ENCODE data around the gene SPINK8. TPM values are rescaled to one million over a fixed set of nuclear protein-coding genes. Genes with fewer than 3 reads are reported as not detected.

SPINK8 gene
- total RNA-seq, 4 donors from 2014 or later: not detected

GRCh38 chr3:48305396-48305795 lies 28.1 kb downstream of the SPINK8 start:
- 29 to 39% methylated on average over 2 of the region's 2 CpGs for WGBS, 2 donors
- DNase-seq: no peak
- intact Hi-C loops (cut with DNase I): no loop called here

GRCh38 chr3:48303021-48303420 lies 30.4 kb downstream of the SPINK8 start:
- 93 to 100% methylated on average over 2 of the region's 2 CpGs for WGBS, 2 donors
- TF ChIP-seq POLR2A (IDR thresholded peaks at IDR 0.05) (no peak), CTCF (IDR thresholded peaks at IDR 0.05) (no peak)
- Histone ChIP-seq H3K9me3 (no peaks in the 10 kb centered on the region), H3K27me3 (peaks cover 0 to 9% (median 0%) of the 10 kb centered on the region in 4 donors), H3K4me3 (no peak overlapping the region), H3K4me1 (peaks cover 7 to 55% (median 21%) of the 10 kb centered on the region in 3 donors), H3K36me3 (peaks cover 0 to 6% (median 1%) of the 10 kb centered on the region in 3 donors), H3K27ac (no peak overlapping the region)
- DNase-seq: no peak
- intact Hi-C loops (cut with DNase I): no loop called here

More at GRCh38 chr3:48305396-48305795, 28.1 kb downstream of the SPINK8 start:
- H3K27me3 ChIP-seq: peaks cover 0 to 19% (median 0%) of the 10 kb centered on the region in 4 donors
- no peak for TF ChIP-seq CTCF (IDR thresholded peaks at IDR 0.05)
- no peak for TF ChIP-seq POLR2A (IDR thresholded peaks at IDR 0.05)
- no peaks in the 10 kb centered on the region for H3K36me3 ChIP-seq
- peaks cover 3 to 47% (median 10%) of the 10 kb centered on the region in 3 donors for H3K4me1 ChIP-seq
- no peak overlapping the region for H3K4me3 ChIP-seq
- H3K9me3 ChIP-seq: no peaks in the 10 kb centered on the region
- no peak overlapping the region for H3K27ac ChIP-seq

GRCh38 chr3:48301800-48302166 lies 31.7 kb downstream of the SPINK8 start:
- WGBS, 2 donors: 2 to 4% methylated on average over 10 of the region's 10 CpGs
- no peak for DNase-seq
- H3K4me3 ChIP-seq: peak overlapping the region; percentile 84 to 94 (median 91)
- H3K36me3 ChIP-seq: peaks cover 4 to 18% (median 5%) of the 10 kb centered on the region in 3 donors
- H3K27me3 ChIP-seq: peaks cover 0 to 1% (median 0%) of the 10 kb centered on the region in 4 donors
- H3K27ac ChIP-seq: peak overlapping the region; percentile 94 to 99 (median 99)
- TF ChIP-seq CTCF (IDR thresholded peaks at IDR 0.05) (no peak), POLR2A (IDR thresholded peaks at IDR 0.05) (no peak)
- peaks cover 7 to 62% (median 21%) of the 10 kb centered on the region in 3 donors for H3K4me1 ChIP-seq
- intact Hi-C loops (cut with DNase I): no loop called here
- H3K9me3 ChIP-seq: no peaks in the 10 kb centered on the region

- peaks cover 7 to 62% (median 21%) of the 10 kb centered on the region in 3 donors for H3K4me1 ChIP-seq
- H3K4me3 ChIP-seq: peak within 1 kb of the TSS; percentile 84 to 94 (median 91)
- TF ChIP-seq POLR2A (IDR thresholded peaks at IDR 0.05): peak in 2 of 4 donors; percentile 49 to 84
- peak in 3 of 6 experiments; percentile 10 to 19 (median 13) for TF ChIP-seq CTCF (IDR thresholded peaks at IDR 0.05)
- H3K36me3 ChIP-seq: peaks cover 9 to 24% (median 11%) of the 10 kb centered on the region in 3 donors
- H3K9me3 ChIP-seq: no peaks in the 10 kb centered on the region
- intact Hi-C loops (cut with DNase I): no loop called here
- no peaks in the 10 kb centered on the region for H3K27me3 ChIP-seq
- WGBS, 2 donors: 0% methylated on average over 6 to 12 of the region's 70 CpGs
- peak within 1 kb of the TSS; percentile 94 to 99 (median 99) for H3K27ac ChIP-seq
- peak; percentile 54 for DNase-seq
Observed at GRCh38 chr3:48301020-48301799, 32.3 kb downstream of the SPINK8 start, which contains the start of gene NME6. NME6 (minus strand) TSS chr3:48301367.
